Measurements from ENCODE around the gene GALNT10.

GALNT10 gene

DNA sequence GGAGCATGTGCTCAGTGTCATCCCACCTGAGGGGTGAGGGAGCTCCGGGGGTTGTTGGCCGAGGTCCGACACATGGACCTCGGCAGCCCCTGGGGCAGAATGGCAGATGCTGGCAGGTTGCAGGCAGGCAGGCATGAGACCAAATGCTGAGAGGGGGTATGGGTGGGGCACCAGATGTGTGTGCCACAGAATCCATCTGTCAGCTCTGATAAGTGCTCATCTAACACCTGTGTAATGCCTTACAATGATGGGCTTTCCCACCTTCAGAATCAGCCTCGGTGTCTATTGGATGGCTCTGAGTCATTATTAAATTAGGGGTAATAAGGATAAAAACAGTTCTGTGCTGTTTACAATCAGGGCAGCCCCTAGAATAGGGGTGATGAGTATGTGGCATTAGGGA is 182.1 kb downstream of the GALNT10 start:
- DNase-seq (ENCODE audit: low spot score): no peak
- TF ChIP-seq, protein P1, sequence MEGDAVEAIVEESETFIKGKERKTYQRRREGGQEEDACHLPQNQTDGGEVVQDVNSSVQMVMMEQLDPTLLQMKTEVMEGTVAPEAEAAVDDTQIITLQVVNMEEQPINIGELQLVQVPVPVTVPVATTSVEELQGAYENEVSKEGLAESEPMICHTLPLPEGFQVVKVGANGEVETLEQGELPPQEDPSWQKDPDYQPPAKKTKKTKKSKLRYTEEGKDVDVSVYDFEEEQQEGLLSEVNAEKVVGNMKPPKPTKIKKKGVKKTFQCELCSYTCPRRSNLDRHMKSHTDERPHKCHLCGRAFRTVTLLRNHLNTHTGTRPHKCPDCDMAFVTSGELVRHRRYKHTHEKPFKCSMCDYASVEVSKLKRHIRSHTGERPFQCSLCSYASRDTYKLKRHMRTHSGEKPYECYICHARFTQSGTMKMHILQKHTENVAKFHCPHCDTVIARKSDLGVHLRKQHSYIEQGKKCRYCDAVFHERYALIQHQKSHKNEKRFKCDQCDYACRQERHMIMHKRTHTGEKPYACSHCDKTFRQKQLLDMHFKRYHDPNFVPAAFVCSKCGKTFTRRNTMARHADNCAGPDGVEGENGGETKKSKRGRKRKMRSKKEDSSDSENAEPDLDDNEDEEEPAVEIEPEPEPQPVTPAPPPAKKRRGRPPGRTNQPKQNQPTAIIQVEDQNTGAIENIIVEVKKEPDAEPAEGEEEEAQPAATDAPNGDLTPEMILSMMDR (IDR thresholded peaks at IDR 0.05; ENCODE audit: extremely low read depth, missing control alignments): no peak

DNA sequence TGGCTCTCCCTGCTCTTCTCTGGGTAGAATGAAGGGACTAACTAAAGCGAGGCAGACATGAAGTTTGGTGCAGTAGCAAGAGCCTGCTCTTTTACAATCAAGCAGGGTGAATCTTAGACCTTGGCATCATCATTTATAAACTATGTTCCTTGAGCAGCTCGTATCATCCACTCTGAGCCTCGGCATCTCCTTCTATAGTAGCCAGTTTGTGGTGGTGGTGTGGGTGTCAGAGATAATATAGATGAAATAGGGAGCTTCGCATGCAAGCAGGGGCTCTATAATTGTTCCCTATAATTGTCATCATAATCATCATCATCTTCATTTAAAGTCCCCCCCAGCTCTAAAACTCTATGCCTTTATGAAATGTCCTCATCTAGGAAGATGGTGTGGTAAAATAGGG is 182.8 kb downstream of the GALNT10 start:
- DNase-seq (ENCODE audit: low spot score): no peak
- TF ChIP-seq, protein P1 (IDR thresholded peaks at IDR 0.05; ENCODE audit: extremely low read depth, missing control alignments): no peak

DNA sequence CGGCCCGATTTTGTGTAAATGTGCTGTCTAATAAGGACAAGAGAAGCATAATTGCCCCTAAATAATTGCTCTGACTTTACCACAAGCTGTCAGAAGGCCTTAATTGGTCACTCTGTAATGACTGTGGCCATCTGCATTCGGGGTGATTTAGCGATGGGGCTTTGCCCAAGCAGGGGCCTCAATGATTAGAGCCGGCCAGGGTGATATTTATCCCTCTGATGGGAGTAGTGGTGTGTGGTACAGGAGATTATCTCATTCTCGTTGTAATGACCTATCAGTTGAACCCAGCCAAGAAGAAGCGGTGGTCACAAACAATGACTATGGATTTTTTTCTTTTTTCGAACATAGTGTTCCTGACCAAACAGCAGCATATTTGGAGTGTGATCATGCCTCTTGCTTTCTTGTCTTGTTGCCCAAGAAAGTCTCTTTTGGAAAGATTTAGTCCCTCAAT is 183.2 kb downstream of the GALNT10 start:
- DNase-seq (ENCODE audit: low spot score): no peak
- TF ChIP-seq, protein P1 (IDR thresholded peaks at IDR 0.05; ENCODE audit: extremely low read depth, missing control alignments): no peak

DNA sequence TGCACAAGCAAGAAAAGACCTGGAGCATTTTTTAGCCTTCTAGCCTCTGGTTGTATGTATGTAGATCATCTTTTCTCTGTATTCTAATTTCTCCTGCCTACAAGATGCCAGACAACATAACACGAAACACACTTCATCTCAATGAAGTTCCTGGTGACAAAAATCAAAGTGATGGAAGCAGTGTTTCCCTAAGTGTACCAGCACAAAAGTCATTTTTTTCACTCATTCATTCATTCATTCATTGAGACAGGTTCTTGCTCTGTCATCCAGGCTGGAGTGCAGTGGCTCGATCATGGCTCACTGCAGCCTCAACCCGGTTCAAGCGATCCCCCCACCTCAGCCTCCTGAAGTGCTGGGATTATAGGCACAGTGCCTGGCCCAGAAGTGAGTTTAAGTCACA is 183.7 kb downstream of the GALNT10 start:
- DNase-seq (ENCODE audit: low spot score): no peak
- TF ChIP-seq, protein P1 (IDR thresholded peaks at IDR 0.05; ENCODE audit: extremely low read depth, missing control alignments): no peak

DNA sequence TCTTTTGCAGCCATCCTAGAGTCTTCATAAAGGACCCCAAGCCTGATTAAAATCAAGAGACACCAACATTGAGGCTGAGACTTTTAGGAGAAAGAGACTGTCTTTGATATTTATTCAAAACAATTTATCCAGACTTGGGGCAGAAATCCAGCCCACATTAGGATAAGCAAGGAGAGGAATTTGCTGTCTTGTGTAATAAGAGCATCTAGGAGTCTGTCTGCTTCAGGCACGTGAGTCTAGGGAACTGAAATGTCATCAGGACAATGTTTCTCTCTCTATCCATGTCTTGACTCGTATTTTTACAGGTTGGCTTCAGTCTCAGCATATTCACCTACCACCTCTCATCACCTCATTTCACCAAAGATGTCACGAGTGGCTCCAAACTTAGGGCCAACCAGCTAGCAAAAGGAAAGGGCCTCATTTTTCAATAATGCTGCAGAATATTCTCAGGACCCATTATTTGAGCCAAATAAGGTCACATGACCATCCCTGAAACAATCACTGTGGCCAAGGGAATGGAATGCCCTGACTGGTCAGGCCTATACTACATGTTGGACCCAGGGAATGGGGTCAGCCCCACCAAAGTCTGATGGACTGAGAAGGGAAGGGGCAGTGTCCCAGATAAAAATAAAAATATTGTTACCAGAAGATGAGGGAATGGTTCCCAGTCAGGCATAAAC is 184.9 kb downstream of the GALNT10 start:
- DNase-seq (ENCODE audit: low spot score): no peak
- TF ChIP-seq, protein P1 (IDR thresholded peaks at IDR 0.05; ENCODE audit: extremely low read depth, missing control alignments): no peak

DNA sequence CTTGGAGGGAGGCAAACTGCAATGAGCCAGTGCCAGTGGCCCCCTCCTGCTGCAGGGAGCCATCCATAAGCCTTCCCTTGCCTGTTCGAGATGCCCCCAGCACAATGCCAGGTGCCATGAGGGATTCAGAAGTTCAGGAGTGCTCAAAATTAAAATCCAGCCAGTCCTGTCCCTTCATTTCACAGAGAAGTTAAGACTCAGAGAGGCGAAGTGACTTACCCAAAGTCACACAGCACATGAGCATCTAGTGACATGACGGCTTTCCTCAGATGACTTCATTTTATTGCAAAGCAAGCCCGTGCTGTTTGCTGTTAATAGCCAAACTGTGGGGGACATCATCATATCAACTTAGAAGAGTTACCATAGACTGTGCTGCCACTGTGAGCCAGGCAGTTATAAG is 185.9 kb downstream of the GALNT10 start:
- DNase-seq (ENCODE audit: low spot score): no peak
- TF ChIP-seq, protein P1 (IDR thresholded peaks at IDR 0.05; ENCODE audit: extremely low read depth, missing control alignments): no peak

DNA sequence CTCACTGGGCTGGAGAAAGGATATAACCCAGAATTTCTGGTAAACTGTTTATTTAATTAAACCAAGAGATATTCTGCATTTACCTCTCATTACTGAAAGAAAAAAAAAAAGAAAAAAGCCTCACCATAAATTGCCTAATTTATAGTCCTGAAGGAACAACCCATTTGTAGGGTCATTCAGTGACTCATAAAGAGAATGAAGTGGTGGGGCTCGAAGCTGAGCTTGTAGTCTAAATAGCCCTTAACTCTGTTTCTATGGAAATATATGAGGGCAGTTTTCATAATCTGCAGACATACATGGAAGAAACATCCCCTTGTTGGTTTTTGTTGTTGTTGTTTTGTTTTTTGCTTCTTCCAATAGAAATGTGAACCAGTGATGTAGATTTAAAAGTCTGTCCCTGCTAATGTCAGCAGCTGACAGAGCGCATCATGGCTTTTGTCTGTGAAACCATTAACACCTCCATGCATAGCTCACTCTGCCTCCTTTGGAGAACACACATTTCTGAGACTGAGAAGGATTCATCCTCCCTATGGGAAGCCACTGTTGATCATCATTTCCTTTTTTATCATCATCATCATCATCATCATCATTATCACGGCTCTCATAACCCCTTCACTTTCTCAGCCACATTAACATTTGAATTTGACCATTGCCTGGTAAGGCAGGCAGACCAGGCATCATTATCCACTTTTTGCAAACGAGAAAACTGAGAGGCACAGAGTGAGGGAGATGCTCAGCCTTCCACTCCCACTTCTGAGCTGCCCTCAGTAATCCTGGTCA is 187.4 kb downstream of the GALNT10 start:
- DNase-seq (ENCODE audit: low spot score): no peak
- TF ChIP-seq, protein P1 (IDR thresholded peaks at IDR 0.05; ENCODE audit: extremely low read depth, missing control alignments): no peak

Measured in GM20000 (cell line).